ENCODE results near the gene MOB3A. TPM values are rescaled to one million over a fixed set of nuclear protein-coding genes. Genes with fewer than 3 reads are reported as not detected.

MOB3A gene
- total and polyA plus RNA-seq, 10 of the 15 experiments (the other 5 are each of a cell fraction or from before 2014, with no cell fraction given), result 7.5 to 229 (median 79.4) TPM

GRCh38 chr19:2047076-2047448, 49.1 kb downstream of the MOB3A start (continued):
- TF ChIP-seq MXI1 (IDR thresholded peaks at IDR 0.05; ENCODE audit: low read depth, low read length) (no peak), ZNF24 (IDR thresholded peaks at IDR 0.05) (no peak), POLR2AphosphoS5 (IDR thresholded peaks at IDR 0.05; ENCODE audit: low read length) (peak; percentile 44), CTCF (IDR thresholded peaks at IDR 0.05 in 2 of 3, conservative IDR thresholded peaks at IDR 0.05 in 1 of 3; ENCODE audit: control insufficient read depth in 2 of 3, extremely low read depth in 1 of 3, insufficient read depth in 1 of 3, low read depth in 3 of 3, low read length in 3 of 3) (peak in 2 of 3 experiments; percentile 33 to 38; a peak in 3 of 6 replicates), PKNOX1 (IDR thresholded peaks at IDR 0.05) (no peak), SMARCA5 (IDR thresholded peaks at IDR 0.05) (no peak), TCF3 (IDR thresholded peaks at IDR 0.05; ENCODE audit: borderline replicate concordance, insufficient read depth, low read depth, low read length) (no peak), PML (IDR thresholded peaks at IDR 0.05; ENCODE audit: low read length) (peak; percentile 34; the same call in 1 of the 2 replicates), POLR2A (IDR thresholded peaks at IDR 0.05; ENCODE audit: low read depth, low read length) (peak; percentile 6; the same call in 1 of the 2 replicates), SREBF1 (IDR thresholded peaks at IDR 0.05; ENCODE audit: low read length) (no peak), YY1 (IDR thresholded peaks at IDR 0.05; ENCODE audit: low read depth, low read length) (no peak), ZNF217 (IDR thresholded peaks at IDR 0.05) (no peak), ZBTB33 (IDR thresholded peaks at IDR 0.05) (no peak), ATF7 (IDR thresholded peaks at IDR 0.05; ENCODE audit: low read depth) (no peak), STAT3 (IDR thresholded peaks at IDR 0.05; ENCODE audit: low read depth, low read length) (no peak), CEBPZ (IDR thresholded peaks at IDR 0.05; ENCODE audit: low read depth, low read length) (no peak), EGR1 (IDR thresholded peaks at IDR 0.05; ENCODE audit: borderline replicate concordance in 1 of 2, low read depth in 2 of 2, low read length in 2 of 2) (no peak), RFX5 (IDR thresholded peaks at IDR 0.05; ENCODE audit: low read depth, low read length) (no peak), CREM (IDR thresholded peaks at IDR 0.05; ENCODE audit: low read depth) (no peak), WRNIP1 (IDR thresholded peaks at IDR 0.05; ENCODE audit: borderline replicate concordance, low read depth, low read length) (no peak), CHD1 (IDR thresholded peaks at IDR 0.05; ENCODE audit: low read depth, low read length) (no peak), YBX1 (IDR thresholded peaks at IDR 0.05) (no peak), SRF (IDR thresholded peaks at IDR 0.05; ENCODE audit: low read depth in 2 of 2, low read length in 2 of 2) (no peak)

Measured in GM12878 (cell line).